Measurements from ENCODE around the gene MDM2.

- TF ChIP-seq, protein P1, sequence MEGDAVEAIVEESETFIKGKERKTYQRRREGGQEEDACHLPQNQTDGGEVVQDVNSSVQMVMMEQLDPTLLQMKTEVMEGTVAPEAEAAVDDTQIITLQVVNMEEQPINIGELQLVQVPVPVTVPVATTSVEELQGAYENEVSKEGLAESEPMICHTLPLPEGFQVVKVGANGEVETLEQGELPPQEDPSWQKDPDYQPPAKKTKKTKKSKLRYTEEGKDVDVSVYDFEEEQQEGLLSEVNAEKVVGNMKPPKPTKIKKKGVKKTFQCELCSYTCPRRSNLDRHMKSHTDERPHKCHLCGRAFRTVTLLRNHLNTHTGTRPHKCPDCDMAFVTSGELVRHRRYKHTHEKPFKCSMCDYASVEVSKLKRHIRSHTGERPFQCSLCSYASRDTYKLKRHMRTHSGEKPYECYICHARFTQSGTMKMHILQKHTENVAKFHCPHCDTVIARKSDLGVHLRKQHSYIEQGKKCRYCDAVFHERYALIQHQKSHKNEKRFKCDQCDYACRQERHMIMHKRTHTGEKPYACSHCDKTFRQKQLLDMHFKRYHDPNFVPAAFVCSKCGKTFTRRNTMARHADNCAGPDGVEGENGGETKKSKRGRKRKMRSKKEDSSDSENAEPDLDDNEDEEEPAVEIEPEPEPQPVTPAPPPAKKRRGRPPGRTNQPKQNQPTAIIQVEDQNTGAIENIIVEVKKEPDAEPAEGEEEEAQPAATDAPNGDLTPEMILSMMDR (IDR thresholded peaks at IDR 0.05; ENCODE audit: low read length) = no peak
- TF ChIP-seq EZH2 (IDR thresholded peaks at IDR 0.05; ENCODE audit: borderline replicate concordance, low read length) = no peak
Measured at GRCh38 chr12:68821357-68822188, 13.6 kb downstream of the MDM2 start.

Data from OCI-LY1 (cell line).